B cell (primary cell): Measurements from ENCODE around the gene DERA. TPM values are rescaled to one million over a fixed set of nuclear protein-coding genes. Genes with fewer than 3 reads are reported as not detected.
"Not testable (repeated sequence)": the region's sequence is repeated elsewhere in the genome, so short reads cannot be mapped to it uniquely, and the experiment has no call there.

ENCODE experiments used
- ATAC-seq: fragments of 200-7000 bp; cut with Tn5 transposase; one replicate; pipeline ENCODE4 v1.10.0; 2021; ENCODE audit warnings: low read depth, mild to moderate bottlenecking, moderate number of reproducible peaks, moderate library complexity
- CTCF ChIA-PET: fragments of 350-600 bp; sonication (Branson Sonifier 250); formaldehyde crosslinking; loops from one replicate; lab custom pipeline; 2021; ENCODE audit warnings: antibody characterized with exemption, inconsistent platforms; lab: Charles Lee
- POLR2A ChIA-PET: fragments of 350-600 bp; sonication (Branson Sonifier 250); formaldehyde crosslinking; loops from one replicate; lab custom pipeline; 2021; ENCODE audit warnings: antibody characterized with exemption; lab: Charles Lee
- DNase-seq: peaks from one replicate; pipeline ENCODE4 v3.0.0; 2013
- H2AFZ ChIP-seq: 2 replicates; pipeline ENCODE4 v1.6.1; 2012; ENCODE audit warnings: mild to moderate bottlenecking, low read depth, low read length; ENCODE audit not compliant: insufficient read depth, poor library complexity, severe bottlenecking
- H3K27ac ChIP-seq, 2 donors: 1 replicate in 1 of 2; 2 replicates in 1 of 2; pipeline ENCODE4 v1.5.1; 2012 to 2013; ENCODE audit warnings: low read length in 2 of 2, mild to moderate bottlenecking in 2 of 2, moderate library complexity in 1 of 2
- H3K27me3 ChIP-seq, 4 experiments: fragments of 200-600 bp in 1 of 4; sonication (generic) in 1 of 4; replicated peaks in 1 of 4; 1 replicate in 2 of 4; 2 replicates in 2 of 4; pipeline versions ENCODE4 v1.6.1 to v1.7.0; 2013 to 2016; ENCODE audit warnings: low read length in 3 of 4, mild to moderate bottlenecking in 2 of 4, mixed read lengths in 1 of 4, moderate library complexity in 1 of 4; ENCODE audit not compliant: insufficient read depth in 4 of 4, control insufficient read depth in 3 of 4; ENCODE audit errors: control extremely low read depth in 1 of 4
- H3K36me3 ChIP-seq, 2 experiments: replicated peaks in 1 of 2; 1 replicate in 1 of 2; 2 replicates in 1 of 2; pipeline versions ENCODE4 v1.6.1 to v1.7.1; 2013; ENCODE audit warnings: low read length in 1 of 2; ENCODE audit not compliant: insufficient read depth in 2 of 2, control insufficient read depth in 1 of 2; ENCODE audit errors: control extremely low read depth in 1 of 2, extremely low read depth in 1 of 2
- H3K4me1 ChIP-seq, 2 donors: fragments of 200-600 bp in 1 of 2; sonication (generic) in 1 of 2; 1 replicate in 1 of 2; 2 replicates in 1 of 2; pipeline versions ENCODE4 v1.5.1 to v1.6.1; 2013 to 2017; ENCODE audit warnings: low read length in 2 of 2; ENCODE audit not compliant: control insufficient read depth in 2 of 2, insufficient read depth in 2 of 2
- H3K4me2 ChIP-seq: replicated peaks from 2 replicates; pipeline ENCODE3; 2012; ENCODE audit warnings: mild to moderate bottlenecking, low read depth, low read length; ENCODE audit not compliant: poor library complexity, severe bottlenecking
- H3K4me3 ChIP-seq, 5 experiments: fragments of 200-600 bp in 1 of 5; sonication (generic) in 1 of 5; 1 replicate in 3 of 5; 2 replicates in 2 of 5; pipeline versions ENCODE4 v1.5.1 to v1.7.0; 2011 to 2016; ENCODE audit warnings: low read length in 4 of 5, mild to moderate bottlenecking in 4 of 5, low read depth in 2 of 5, control low read depth in 1 of 5, moderate library complexity in 1 of 5; ENCODE audit not compliant: insufficient read depth in 1 of 5; ENCODE audit errors: control extremely low read depth in 1 of 5, extremely low read depth in 1 of 5
- H3K79me2 ChIP-seq: fragments of 200-600 bp; sonication (generic); one replicate; pipeline ENCODE4 v1.6.0; 2016; ENCODE audit warnings: low read length; ENCODE audit not compliant: control insufficient read depth, insufficient read depth
- H3K9ac ChIP-seq: fragments of 200-600 bp; sonication (generic); 2 replicates; pipeline ENCODE4 v1.6.1; 2017; ENCODE audit warnings: mild to moderate bottlenecking, low read length, moderate library complexity
- H3K9me3 ChIP-seq, 3 donors: one replicate each; pipeline versions ENCODE4 v1.6.1 to v1.7.1; 2013; ENCODE audit warnings: low read length in 2 of 3; ENCODE audit not compliant: control insufficient read depth in 2 of 3, insufficient read depth in 1 of 3; ENCODE audit errors: control extremely low read depth in 1 of 3
- H4K20me1 ChIP-seq: 2 replicates; pipeline ENCODE4 v1.6.0; 2012; ENCODE audit warnings: mild to moderate bottlenecking, low read length; ENCODE audit not compliant: insufficient read depth, control insufficient read depth, poor library complexity, severe bottlenecking
- H3K27ac Mint-ChIP-seq: one replicate; pipeline ENCODE4 v1.8.0; 2021; ENCODE audit warnings: mixed read lengths
- H3K27me3 Mint-ChIP-seq: one replicate; pipeline ENCODE4 v1.8.0; 2021; ENCODE audit warnings: mixed read lengths
- H3K4me1 Mint-ChIP-seq: one replicate; pipeline ENCODE4 v1.8.0; 2021; ENCODE audit warnings: mixed read lengths
- H3K4me3 Mint-ChIP-seq: one replicate; pipeline ENCODE4 v1.8.0; 2021; ENCODE audit warnings: mixed read lengths
- H3K9me3 Mint-ChIP-seq: one replicate; pipeline ENCODE4 v1.8.0; 2022; ENCODE audit warnings: mixed read lengths; ENCODE audit not compliant: insufficient read depth
- EZH2 ChIP-seq: IDR thresholded peaks from 2 replicates; pipeline ENCODE4 v1.6.1; 2012; ENCODE audit warnings: borderline replicate concordance, low read depth, mild to moderate bottlenecking, moderate library complexity, low read length; ENCODE audit not compliant: insufficient read depth, poor library complexity, severe bottlenecking
- WGBS: methylation state at CpG from one replicate; pipeline ENCODE4 v1.1.5; 2013; ENCODE audit warnings: missing lambda C conversion rate; ENCODE audit not compliant: insufficient coverage; 5-methylcytosine and 5-hydroxymethylcytosine counted together
- intact Hi-C: fragments of 100-400 bp; cut with micrococcal nuclease; formaldehyde crosslinking; loops from one replicate; pipeline ENCODE4 v1.10.0; 2022
- polyA plus RNA-seq: library from polyadenylated mRNA; depleted of rRNA; stranded (reverse); fragments of >200 nt; gene quantifications from 2 replicates; pipeline ENCODE4 v1.2.3, GENCODE V29; 2012
- total RNA-seq, 2 donors: library from RNA; stranded (reverse); fragments of 120-200 nt in 1 of 2; gene quantifications; 1 replicate in 1 of 2; 2 replicates in 1 of 2; pipeline versions ENCODE4 v1.2.3 to v1.2.4, GENCODE V29; 2013 to 2022
- TF ChIP-seq, protein P1 (sequence below): fragments of 200-600 bp; IDR thresholded peaks from one replicate; pipeline ENCODE4 v1.8.0; 2022; ENCODE audit warnings: antibody characterized with exemption, mild to moderate bottlenecking

The DERA gene
- total and polyA plus RNA-seq, 2 donors (not counting 1 experiment from before 2014, with no cell fraction given): 9.4 to 20.5 TPM

DNA sequence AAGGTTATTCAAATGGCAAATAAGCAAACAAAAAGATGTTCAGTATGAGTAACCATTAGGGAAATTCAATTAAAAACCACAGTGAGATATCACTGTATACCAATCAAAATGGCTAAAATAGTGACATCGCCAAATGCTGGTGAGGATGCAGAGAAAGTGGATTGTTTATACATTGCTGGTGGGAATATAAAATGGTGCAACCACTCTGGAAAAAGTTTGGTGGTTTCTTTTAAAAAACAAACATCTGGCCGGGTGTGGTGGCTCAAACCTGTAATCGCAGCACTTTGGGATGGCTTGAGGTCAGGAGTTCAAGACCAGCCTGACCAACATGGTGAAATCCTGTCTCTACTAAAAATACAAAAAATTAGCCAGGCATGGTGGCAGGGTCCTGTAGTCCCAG lies 42.9 kb upstream of the DERA start:
- no peak for ATAC-seq
- Histone ChIP-seq H4K20me1 (no peaks in the 10 kb centered on the region), H3K36me3 (no peaks in the 10 kb centered on the region), H3K4me1 (peaks cover 0 to 4% of the 10 kb centered on the region in 2 donors), H3K4me3 (no peak overlapping the region), H3K27me3 (no peaks in the 10 kb centered on the region), H2AFZ (no peak overlapping the region), H3K9me3 (peaks cover 0 to 3% (median 0%) of the 10 kb centered on the region in 3 donors), H3K4me2 (no peak overlapping the region), H3K9ac (no peak overlapping the region), H3K79me2 (no peaks in the 10 kb centered on the region), H3K27ac (no peak overlapping the region)
- POLR2A ChIA-PET: no interaction called here
- Mint-ChIP-seq H3K27me3 (no peaks in the 10 kb centered on the region), H3K27ac (no peak overlapping the region), H3K4me3 (no peak overlapping the region), H3K4me1 (peaks cover 7% of the 10 kb centered on the region), H3K9me3 (no peaks in the 10 kb centered on the region)
- no peak for DNase-seq
- WGBS: no CpG with 5 or more reads among the region's 3 CpGs
- TF ChIP-seq, protein P1, sequence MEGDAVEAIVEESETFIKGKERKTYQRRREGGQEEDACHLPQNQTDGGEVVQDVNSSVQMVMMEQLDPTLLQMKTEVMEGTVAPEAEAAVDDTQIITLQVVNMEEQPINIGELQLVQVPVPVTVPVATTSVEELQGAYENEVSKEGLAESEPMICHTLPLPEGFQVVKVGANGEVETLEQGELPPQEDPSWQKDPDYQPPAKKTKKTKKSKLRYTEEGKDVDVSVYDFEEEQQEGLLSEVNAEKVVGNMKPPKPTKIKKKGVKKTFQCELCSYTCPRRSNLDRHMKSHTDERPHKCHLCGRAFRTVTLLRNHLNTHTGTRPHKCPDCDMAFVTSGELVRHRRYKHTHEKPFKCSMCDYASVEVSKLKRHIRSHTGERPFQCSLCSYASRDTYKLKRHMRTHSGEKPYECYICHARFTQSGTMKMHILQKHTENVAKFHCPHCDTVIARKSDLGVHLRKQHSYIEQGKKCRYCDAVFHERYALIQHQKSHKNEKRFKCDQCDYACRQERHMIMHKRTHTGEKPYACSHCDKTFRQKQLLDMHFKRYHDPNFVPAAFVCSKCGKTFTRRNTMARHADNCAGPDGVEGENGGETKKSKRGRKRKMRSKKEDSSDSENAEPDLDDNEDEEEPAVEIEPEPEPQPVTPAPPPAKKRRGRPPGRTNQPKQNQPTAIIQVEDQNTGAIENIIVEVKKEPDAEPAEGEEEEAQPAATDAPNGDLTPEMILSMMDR: no peak
- no peak for TF ChIP-seq EZH2
- intact Hi-C loops: no loop called here
- CTCF ChIA-PET: no interaction called here

DNA sequence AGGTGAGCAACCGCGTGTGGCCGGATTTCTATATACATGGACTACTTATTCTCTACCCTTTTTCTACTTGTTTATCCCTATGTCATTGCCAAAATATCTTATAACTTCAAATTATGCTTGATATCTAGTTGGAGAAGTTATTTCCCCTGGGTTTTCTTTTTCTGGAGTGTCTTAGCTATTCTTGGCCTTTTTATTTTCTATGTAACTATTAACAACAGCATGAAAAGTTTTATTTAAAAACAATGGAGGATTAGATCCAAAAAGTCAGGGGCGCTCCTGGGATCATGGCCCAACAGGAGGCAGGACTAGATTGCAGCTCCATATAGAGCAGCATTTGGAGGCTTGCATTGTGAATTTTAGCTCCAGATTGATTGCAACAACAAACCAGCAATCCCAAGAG lies 37.6 kb upstream of the DERA start:
- no peaks in the 10 kb centered on the region for H3K9me3 Mint-ChIP-seq
- POLR2A ChIA-PET: no interaction called here

DNA sequence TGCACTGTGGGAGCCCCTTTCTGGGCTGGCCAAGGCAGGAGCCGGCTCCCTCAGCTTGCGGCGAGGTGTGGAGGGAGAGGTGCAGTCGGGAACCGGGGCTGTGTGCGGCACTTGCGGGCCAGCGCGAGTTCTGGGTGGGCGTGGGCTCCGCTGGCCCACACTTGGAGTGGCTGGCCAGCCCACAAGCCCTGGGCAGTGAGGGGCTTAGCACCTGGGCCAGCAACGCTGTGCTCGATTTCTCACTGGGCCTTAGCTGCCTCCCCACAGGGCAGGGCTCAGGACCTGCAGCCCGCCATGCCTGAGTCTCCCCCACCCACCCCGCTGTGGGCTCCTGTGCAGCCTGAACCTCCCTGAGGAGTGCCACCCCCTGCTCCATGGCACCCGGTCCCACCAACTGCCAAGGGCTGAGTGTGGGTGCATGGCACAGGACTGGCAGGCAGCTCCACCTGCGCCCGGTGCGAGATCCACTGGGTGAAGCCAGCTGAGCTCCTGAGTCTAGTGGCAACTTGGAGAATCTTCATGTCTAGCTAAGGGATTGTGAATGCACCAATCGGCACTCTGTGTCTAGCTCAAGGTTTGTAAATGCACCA lies 36.5 kb upstream of the DERA start:
- H2AFZ ChIP-seq, H3K27ac ChIP-seq, H3K9ac ChIP-seq, H3K4me1 ChIP-seq, DNase-seq, H3K4me3 ChIP-seq, H3K4me1 Mint-ChIP-seq, H3K36me3 ChIP-seq, H3K27ac Mint-ChIP-seq, H4K20me1 ChIP-seq, H3K4me3 Mint-ChIP-seq, CTCF ChIA-PET, POLR2A ChIA-PET, H3K9me3 ChIP-seq, H3K79me2 ChIP-seq, H3K27me3 ChIP-seq, H3K9me3 Mint-ChIP-seq, intact Hi-C loops, H3K4me2 ChIP-seq, H3K27me3 Mint-ChIP-seq, ATAC-seq: not testable (repeated sequence)
- WGBS: 98% methylated on average over 19 of the region's 20 CpGs

More for the DNA sequence above, 37.6 kb upstream of the DERA start:
- Histone ChIP-seq H3K9ac (no peak overlapping the region), H2AFZ (no peak overlapping the region), H3K27ac (no peak overlapping the region), H3K27me3 (no peaks in the 10 kb centered on the region), H3K36me3 (no peaks in the 10 kb centered on the region), H3K9me3 (peaks cover 0 to 8% (median 0%) of the 10 kb centered on the region in 3 donors), H3K79me2 (no peaks in the 10 kb centered on the region), H4K20me1 (no peaks in the 10 kb centered on the region), H3K4me2 (no peak overlapping the region), H3K4me3 (no peak overlapping the region), H3K4me1 (no peaks in the 10 kb centered on the region)
- Mint-ChIP-seq H3K4me3 (no peak overlapping the region), H3K27me3 (no peaks in the 10 kb centered on the region), H3K4me1 (peaks cover 7% of the 10 kb centered on the region), H3K27ac (no peak overlapping the region)
- intact Hi-C loops: no loop called here
- no peak for ATAC-seq
- CTCF ChIA-PET: interaction anchor here (0.6 to 1.4 kb wide), 3 partner anchors 26 to 289 kb away, joined by 3 read pairs; no protein-coding TSS in a partner anchor
- DNase-seq: no peak
- 100% methylated on average over 3 of the region's 4 CpGs for WGBS
- TF ChIP-seq, protein P1: no peak
- no peak for TF ChIP-seq EZH2
